Karpas-422 (cell line): ENCODE results near the gene BACH2. TPM values are rescaled to one million over a fixed set of nuclear protein-coding genes. Genes with fewer than 3 reads are reported as not detected.

Source experiments
- DNase-seq: peaks from one replicate; pipeline ENCODE4 v3.0.0-alpha.2; 2015
- H2AFZ ChIP-seq: fragments of 200-600 bp; sonication (generic); 2 replicates; pipeline ENCODE4 v1.6.1; 2014; ENCODE audit warnings: antibody characterized with exemption, low read length, mixed read lengths
- H3K27ac ChIP-seq: fragments of 200-600 bp; sonication (generic); 2 replicates; pipeline ENCODE4 v1.5.1; 2014; ENCODE audit warnings: mild to moderate bottlenecking, low read length, moderate library complexity
- H3K27me3 ChIP-seq: fragments of 200-600 bp; sonication (generic); 2 replicates; pipeline ENCODE4 v1.6.1; 2014; ENCODE audit warnings: low read length, mixed read lengths
- H3K36me3 ChIP-seq: fragments of 200-600 bp; sonication (generic); 2 replicates; pipeline ENCODE4 v1.6.1; 2014; ENCODE audit warnings: low read length, mixed read lengths; ENCODE audit not compliant: insufficient read depth
- H3K4me1 ChIP-seq: fragments of 200-600 bp; sonication (generic); 2 replicates; pipeline ENCODE4 v1.6.1; 2014; ENCODE audit warnings: mild to moderate bottlenecking, low read length, mixed read lengths
- H3K4me2 ChIP-seq: fragments of 200-600 bp; sonication (generic); 2 replicates; pipeline ENCODE4 v1.6.1; 2014; ENCODE audit warnings: low read length, low read depth, mild to moderate bottlenecking; ENCODE audit not compliant: poor library complexity, severe bottlenecking
- H3K4me3 ChIP-seq: fragments of 200-600 bp; sonication (generic); 2 replicates; pipeline ENCODE4 v1.5.1; 2014; ENCODE audit warnings: mild to moderate bottlenecking, antibody characterized with exemption, low read length, mixed read lengths
- H3K79me2 ChIP-seq: fragments of 200-600 bp; sonication (generic); 2 replicates; pipeline ENCODE4 v1.6.1; 2014; ENCODE audit warnings: mild to moderate bottlenecking, low read length, mixed read lengths
- H3K9ac ChIP-seq: fragments of 200-600 bp; sonication (generic); 2 replicates; pipeline ENCODE4 v1.6.0; 2014; ENCODE audit warnings: low read length
- H3K9me2 ChIP-seq: fragments of 200-600 bp; sonication (generic), shearing (Covaris generic); replicated peaks from 2 replicates; pipeline ENCODE4 v1.6.0; 2014; ENCODE audit warnings: mild to moderate bottlenecking, low read length, moderate library complexity; ENCODE audit not compliant: insufficient read depth
- H3K9me3 ChIP-seq: fragments of 300-700, 200-600 bp; sonication (generic); 2 replicates; pipeline ENCODE4 v1.6.1; 2014; ENCODE audit warnings: low read length, mixed read lengths
- H4K20me1 ChIP-seq: fragments of 200-600 bp; sonication (generic); 2 replicates; pipeline ENCODE4 v1.6.1; 2014; ENCODE audit warnings: mild to moderate bottlenecking, antibody characterized with exemption, low read length, low read depth; ENCODE audit not compliant: insufficient read depth
- total RNA-seq: library from RNA; depleted of rRNA; stranded (reverse); fragments of >200 nt; shearing (Covaris generic); gene quantifications from 2 replicates; pipeline ENCODE4 v1.2.3, GENCODE V29; 2014; ENCODE audit warnings: low replicate concordance

Gene BACH2
- total RNA-seq, 1 experiment from 2014 or later, result 3.2 TPM

- no peaks in the 10 kb centered on the region for H3K9me3 ChIP-seq
- DNase-seq, result no peak
- no peak overlapping the region for H2AFZ ChIP-seq
- H3K27ac ChIP-seq, result no peak overlapping the region
- H3K9me2 ChIP-seq, result no peaks in the 10 kb centered on the region
- no peak overlapping the region for H3K9ac ChIP-seq
- no peaks in the 10 kb centered on the region for H3K79me2 ChIP-seq
- H3K36me3 ChIP-seq, result no peaks in the 10 kb centered on the region
- no peak overlapping the region for H3K4me3 ChIP-seq
- no peak overlapping the region for H3K4me2 ChIP-seq
- peaks cover 8% of the 10 kb centered on the region for H3K4me1 ChIP-seq
- H4K20me1 ChIP-seq, result no peaks in the 10 kb centered on the region
- H3K27me3 ChIP-seq, result no peaks in the 10 kb centered on the region
Measured at GRCh38 chr6:90028995-90029635, 267.5 kb downstream of the BACH2 start.

GRCh38 chr6:90028066-90028778 is 268.4 kb downstream of the BACH2 start:
- no peaks in the 10 kb centered on the region for H4K20me1 ChIP-seq
- H3K4me2 ChIP-seq, result no peak overlapping the region
- H3K4me1 ChIP-seq, result peaks cover 8% of the 10 kb centered on the region
- no peak for DNase-seq
- H3K27ac ChIP-seq, result no peak overlapping the region
- no peak overlapping the region for H3K4me3 ChIP-seq
- no peak overlapping the region for H2AFZ ChIP-seq
- no peaks in the 10 kb centered on the region for H3K9me2 ChIP-seq
- H3K27me3 ChIP-seq, result no peaks in the 10 kb centered on the region
- no peaks in the 10 kb centered on the region for H3K36me3 ChIP-seq
- H3K9me3 ChIP-seq, result no peaks in the 10 kb centered on the region
- no peak overlapping the region for H3K9ac ChIP-seq
- no peaks in the 10 kb centered on the region for H3K79me2 ChIP-seq

DNA sequence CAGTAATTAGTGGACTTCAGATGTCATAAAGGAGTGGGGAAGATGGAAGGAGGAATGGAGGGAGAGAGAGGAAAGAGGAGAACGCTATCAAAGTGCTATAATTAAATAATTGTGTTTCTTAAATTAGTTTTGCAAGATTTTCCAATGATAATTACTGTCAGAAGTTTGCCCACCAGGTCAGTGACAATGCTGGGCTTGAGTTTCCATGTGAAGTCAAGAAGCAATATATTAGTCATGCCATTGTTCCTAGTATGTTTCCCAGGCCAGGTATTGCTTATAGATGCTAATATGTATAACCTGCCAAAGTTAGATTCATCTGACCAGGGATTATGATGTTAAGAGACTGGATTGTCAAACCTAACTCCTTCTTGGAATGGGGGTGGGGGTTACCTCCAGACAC is 270.4 kb downstream of the BACH2 start:
- Histone ChIP-seq H2AFZ (no peak overlapping the region), H3K27ac (no peak overlapping the region), H3K36me3 (no peaks in the 10 kb centered on the region), H4K20me1 (no peaks in the 10 kb centered on the region), H3K9me3 (no peaks in the 10 kb centered on the region), H3K9me2 (no peaks in the 10 kb centered on the region), H3K79me2 (no peaks in the 10 kb centered on the region), H3K4me1 (peaks cover 8% of the 10 kb centered on the region), H3K9ac (no peak overlapping the region), H3K4me3 (no peak overlapping the region), H3K4me2 (no peak overlapping the region), H3K27me3 (no peaks in the 10 kb centered on the region)
- DNase-seq, result peak; percentile 7

- Histone ChIP-seq H3K36me3 (no peaks in the 10 kb centered on the region), H3K79me2 (no peaks in the 10 kb centered on the region), H3K9me3 (no peaks in the 10 kb centered on the region), H3K27ac (no peak overlapping the region), H3K9me2 (no peaks in the 10 kb centered on the region), H3K4me2 (peak overlapping the region; percentile 12), H4K20me1 (no peaks in the 10 kb centered on the region), H3K4me1 (peaks cover 8% of the 10 kb centered on the region), H2AFZ (no peak overlapping the region), H3K4me3 (no peak overlapping the region), H3K27me3 (no peaks in the 10 kb centered on the region), H3K9ac (no peak overlapping the region)
- DNase-seq, result peak; percentile 43
Measured at GRCh38 chr6:90025523-90026061, 271.1 kb downstream of the BACH2 start.

- H3K4me2 ChIP-seq, result no peak overlapping the region
- H3K27me3 ChIP-seq, result no peaks in the 10 kb centered on the region
- H3K9me2 ChIP-seq, result no peaks in the 10 kb centered on the region
- no peak overlapping the region for H3K9ac ChIP-seq
- H2AFZ ChIP-seq, result no peak overlapping the region
- H3K27ac ChIP-seq, result no peak overlapping the region
- no peak overlapping the region for H3K4me3 ChIP-seq
- no peaks in the 10 kb centered on the region for H4K20me1 ChIP-seq
- H3K4me1 ChIP-seq, result peaks cover 8% of the 10 kb centered on the region
- H3K9me3 ChIP-seq, result no peaks in the 10 kb centered on the region
- no peaks in the 10 kb centered on the region for H3K36me3 ChIP-seq
- H3K79me2 ChIP-seq, result no peaks in the 10 kb centered on the region
- DNase-seq, result no peak
Measured at GRCh38 chr6:90024633-90025032, 272.0 kb downstream of the BACH2 start.

DNA sequence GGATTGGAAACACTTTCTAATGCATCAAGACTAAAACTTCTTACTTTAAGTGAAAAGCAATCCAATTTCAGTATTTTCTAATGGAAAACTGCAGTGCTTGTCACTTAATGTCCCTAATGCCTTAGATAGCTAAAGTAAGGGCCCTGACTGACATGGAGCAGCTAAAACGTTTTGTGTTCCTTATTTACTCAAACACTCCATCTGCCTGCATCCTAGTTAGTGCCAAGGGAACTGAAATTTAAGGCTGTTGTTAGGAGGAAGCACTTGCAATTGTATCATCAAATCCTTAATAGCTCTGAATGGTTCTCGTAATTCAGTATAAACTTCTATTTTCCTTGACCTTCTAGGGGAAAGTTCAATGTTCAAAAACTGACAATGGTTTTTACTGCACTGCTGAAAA is 274.9 kb downstream of the BACH2 start:
- DNase-seq, result peak; percentile 16
- Histone ChIP-seq H3K9ac (no peak overlapping the region), H3K9me2 (no peaks in the 10 kb centered on the region), H3K4me2 (no peak overlapping the region), H3K27ac (no peak overlapping the region), H3K4me1 (peaks cover 8% of the 10 kb centered on the region), H3K27me3 (no peaks in the 10 kb centered on the region), H2AFZ (no peak overlapping the region), H4K20me1 (no peaks in the 10 kb centered on the region), H3K36me3 (no peaks in the 10 kb centered on the region), H3K4me3 (no peak overlapping the region), H3K9me3 (no peaks in the 10 kb centered on the region), H3K79me2 (no peaks in the 10 kb centered on the region)

- Histone ChIP-seq H3K4me2 (no peak overlapping the region), H2AFZ (no peak overlapping the region), H3K9ac (no peak overlapping the region), H3K79me2 (no peaks in the 10 kb centered on the region), H3K27ac (no peak overlapping the region), H3K4me1 (peaks cover 5% of the 10 kb centered on the region), H3K4me3 (no peak overlapping the region), H3K36me3 (no peaks in the 10 kb centered on the region), H3K9me2 (no peaks in the 10 kb centered on the region), H4K20me1 (no peaks in the 10 kb centered on the region), H3K27me3 (no peaks in the 10 kb centered on the region), H3K9me3 (no peaks in the 10 kb centered on the region)
- DNase-seq, result peak; percentile 17
Measured at GRCh38 chr6:90020746-90021145, 275.9 kb downstream of the BACH2 start.

- Histone ChIP-seq H3K4me3 (no peak overlapping the region), H3K4me2 (no peak overlapping the region), H3K9me3 (no peaks in the 10 kb centered on the region), H3K4me1 (no peaks in the 10 kb centered on the region), H3K9ac (no peak overlapping the region), H3K36me3 (no peaks in the 10 kb centered on the region), H3K79me2 (no peaks in the 10 kb centered on the region), H2AFZ (no peak overlapping the region), H3K27me3 (no peaks in the 10 kb centered on the region), H3K9me2 (no peaks in the 10 kb centered on the region), H3K27ac (no peak overlapping the region), H4K20me1 (no peaks in the 10 kb centered on the region)
- DNase-seq, result peak; percentile 15
Measured at GRCh38 chr6:90019216-90019615, 277.4 kb downstream of the BACH2 start.
